ENCODE results near the gene EXOC6B. TPM values are rescaled to one million over a fixed set of nuclear protein-coding genes. Genes with fewer than 3 reads are reported as not detected.

EXOC6B gene
- total RNA-seq, 1 experiment from 2014 or later, result 40.1 TPM

DNA sequence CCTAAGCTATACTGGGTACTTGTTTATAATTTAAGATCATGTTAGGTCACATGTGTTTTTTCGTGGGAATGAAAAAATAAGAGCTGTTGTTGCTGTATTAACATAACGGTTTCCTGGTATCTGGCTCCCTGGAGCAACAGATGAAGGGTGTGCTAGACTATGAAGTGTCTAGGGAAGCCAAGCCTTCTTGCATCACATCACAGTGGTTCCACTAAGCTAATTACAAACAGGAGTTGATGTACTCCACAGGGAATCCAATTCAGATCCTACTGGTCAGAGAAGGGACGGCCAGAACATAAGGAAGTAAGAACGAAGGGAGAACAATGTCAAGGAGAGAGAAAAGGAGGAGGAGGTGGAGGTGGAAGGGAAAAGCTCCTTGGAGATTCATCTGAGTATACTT, 485.2 kb downstream of the EXOC6B start:
- H3K56ac ChIP-seq (ENCODE audit: insufficient read length, low read depth, low read length), result no peak overlapping the region
- Mint-ChIP-seq H3K4me3 (no peak overlapping the region), H3K36me3 (ENCODE audit: insufficient read depth in 1 of 3, low read depth in 3 of 3) (peaks cover 10 to 12% (median 10%) of the 10 kb centered on the region in 3 experiments), H3K27ac (no peak overlapping the region), H3K27me3 (ENCODE audit: low read depth) (no peaks in the 10 kb centered on the region), H3K9me3 (peaks cover 9 to 11% of the 10 kb centered on the region in 2 experiments; a peak in 4 of 5 replicates), H3K4me1 (peaks cover 0 to 2% of the 10 kb centered on the region in 2 experiments; a peak in 2 of 4 replicates)
- no peak overlapping the region for H3K4me2 ChIP-seq (ENCODE audit: insufficient read depth, insufficient read length, low read length)
- no peak overlapping the region for H3K14ac ChIP-seq (ENCODE audit: insufficient read depth, low read length)
- no peak overlapping the region for H2BK20ac ChIP-seq (ENCODE audit: low read depth, low read length, poor library complexity, severe bottlenecking)
- no peak overlapping the region for H2BK15ac ChIP-seq (ENCODE audit: low read depth, low read length)
- no peak overlapping the region for H2BK120ac ChIP-seq (ENCODE audit: low read depth, low read length, poor library complexity, severe bottlenecking)
- no peaks in the 10 kb centered on the region for H3K79me1 ChIP-seq (ENCODE audit: insufficient read depth, low read depth, low read length, poor library complexity, severe bottlenecking)
- TF ChIP-seq, protein P1, sequence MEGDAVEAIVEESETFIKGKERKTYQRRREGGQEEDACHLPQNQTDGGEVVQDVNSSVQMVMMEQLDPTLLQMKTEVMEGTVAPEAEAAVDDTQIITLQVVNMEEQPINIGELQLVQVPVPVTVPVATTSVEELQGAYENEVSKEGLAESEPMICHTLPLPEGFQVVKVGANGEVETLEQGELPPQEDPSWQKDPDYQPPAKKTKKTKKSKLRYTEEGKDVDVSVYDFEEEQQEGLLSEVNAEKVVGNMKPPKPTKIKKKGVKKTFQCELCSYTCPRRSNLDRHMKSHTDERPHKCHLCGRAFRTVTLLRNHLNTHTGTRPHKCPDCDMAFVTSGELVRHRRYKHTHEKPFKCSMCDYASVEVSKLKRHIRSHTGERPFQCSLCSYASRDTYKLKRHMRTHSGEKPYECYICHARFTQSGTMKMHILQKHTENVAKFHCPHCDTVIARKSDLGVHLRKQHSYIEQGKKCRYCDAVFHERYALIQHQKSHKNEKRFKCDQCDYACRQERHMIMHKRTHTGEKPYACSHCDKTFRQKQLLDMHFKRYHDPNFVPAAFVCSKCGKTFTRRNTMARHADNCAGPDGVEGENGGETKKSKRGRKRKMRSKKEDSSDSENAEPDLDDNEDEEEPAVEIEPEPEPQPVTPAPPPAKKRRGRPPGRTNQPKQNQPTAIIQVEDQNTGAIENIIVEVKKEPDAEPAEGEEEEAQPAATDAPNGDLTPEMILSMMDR (conservative IDR thresholded peaks at IDR 0.05), result no peak
- no peaks in the 10 kb centered on the region for H3K4me1 ChIP-seq (ENCODE audit: insufficient read depth, low read length)
- no peak overlapping the region for H3K18ac ChIP-seq (ENCODE audit: insufficient read length, low read depth, low read length)
- DNase-seq, result no peak
- no peak overlapping the region for H2AFZ ChIP-seq (ENCODE audit: low read length)
- H2AK5ac ChIP-seq (ENCODE audit: insufficient read length, low read length), result no peak overlapping the region
- H3K27ac ChIP-seq (ENCODE audit: insufficient read length, low read depth, low read length), result no peak overlapping the region
- no peak overlapping the region for H3K4ac ChIP-seq (ENCODE audit: low read depth, low read length)
- no peak overlapping the region for H2BK12ac ChIP-seq (ENCODE audit: insufficient read length, low read depth, low read length)
- no peaks in the 10 kb centered on the region for H4K20me1 ChIP-seq (ENCODE audit: control insufficient read depth, insufficient read depth, insufficient read length)
- no peaks in the 10 kb centered on the region for H3K27me3 ChIP-seq (ENCODE audit: insufficient read depth, low read length)
- H3K23me2 ChIP-seq (ENCODE audit: insufficient read length, low read depth, low read length, poor library complexity, severe bottlenecking), result no peaks in the 10 kb centered on the region
- H2BK5ac ChIP-seq (ENCODE audit: insufficient read length, low read length), result no peak overlapping the region
- no peaks in the 10 kb centered on the region for H3K79me2 ChIP-seq (ENCODE audit: insufficient read depth, low read length)
- no CpG with 5 or more reads among the region's 4 CpGs for WGBS (ENCODE audit: extremely low coverage, insufficient read length, low lambda C conversion rate)
- no peak overlapping the region for H3T11ph ChIP-seq (ENCODE audit: low read length)
- no peaks in the 10 kb centered on the region for H3K9me3 ChIP-seq (ENCODE audit: control insufficient read depth, low read depth, low read length)
- no peak overlapping the region for H4K5ac ChIP-seq (ENCODE audit: insufficient read length, low read depth, low read length)
- H3K23ac ChIP-seq (ENCODE audit: insufficient read length, low read depth, low read length), result no peak overlapping the region
- H4K8ac ChIP-seq (replicated peaks; ENCODE audit: insufficient read length, low read depth, low read length), result no peak overlapping the region
- H3K9ac ChIP-seq (ENCODE audit: extremely low read depth, insufficient read length, low read length), result no peak overlapping the region
- no peak overlapping the region for H4K91ac ChIP-seq (ENCODE audit: insufficient read length, low read depth, low read length)
